ENCODE data around the gene MEIS2. TPM values are rescaled to one million over a fixed set of nuclear protein-coding genes. Genes with fewer than 3 reads are reported as not detected.
A peak's percentile ranks its signal among the peaks of the same experiment; 100 is the strongest.

Gene MEIS2
- total and polyA plus RNA-seq, 2 of the 13 experiments (the other 11 are each of a cell fraction or from before 2014, with no cell fraction given): 10.7 to 12.4 TPM

GRCh38 chr15:36944442-36944841, 155.9 kb downstream of the MEIS2 start:
- Histone ChIP-seq H3K4me3 (replicated peaks in 1 of 3; ENCODE audit: insufficient read depth in 1 of 3, low read depth in 2 of 3, low read length in 3 of 3) (no peak overlapping the region), H3K27ac (ENCODE audit: extremely low read length, insufficient read depth, low read length) (no peak overlapping the region), H3K79me2 (ENCODE audit: insufficient read depth, low read length) (no peaks in the 10 kb centered on the region), H3K4me1 (ENCODE audit: insufficient read depth, low read length) (peaks cover 13% of the 10 kb centered on the region), H4K20me1 (ENCODE audit: insufficient read depth, low read length) (no peaks in the 10 kb centered on the region), H3K27me3 (ENCODE audit: control insufficient read depth in 1 of 2, insufficient read depth in 2 of 2, low read length in 2 of 2) (no peaks in the 10 kb centered on the region), H2AFZ (ENCODE audit: low read length) (no peak overlapping the region), H3K36me3 (replicated peaks in 1 of 2; ENCODE audit: control insufficient read depth in 1 of 2, insufficient read depth in 2 of 2, low read length in 2 of 2) (peaks cover 0 to 2% of the 10 kb centered on the region in 2 experiments; a peak in 4 of 5 replicates), H3K4me2 (ENCODE audit: low read depth, low read length) (no peak overlapping the region), H3K9me3 (ENCODE audit: low read length) (no peaks in the 10 kb centered on the region), H3K9ac (ENCODE audit: insufficient read depth, low read depth, low read length) (no peak overlapping the region)
- ATAC-seq (no peak), DNase-seq (ENCODE audit: low spot score) (no peak), FAIRE-seq (no peak)
- CTCF ChIA-PET (ENCODE audit: low intra/inter-chr PET ratio, low total read pairs): no interaction called here
- WGBS (ENCODE audit: low lambda C conversion rate): 94% methylated on average over 6 of the region's 6 CpGs
- POLR2A ChIA-PET: no interaction called here
- in situ Hi-C loops (cut with HindIII; ENCODE audit: extremely low pct_ligation_motif_present, low pct_unique_long_range_greater_than_20kb): no loop called here
- TF ChIP-seq ZNF615 (CRISPR knock-in tag; IDR thresholded peaks at IDR 0.05; ENCODE audit: borderline replicate concordance) (no peak), ZFP41 (CRISPR knock-in tag; IDR thresholded peaks at IDR 0.05; ENCODE audit: borderline replicate concordance) (no peak), ZBTB8A (CRISPR knock-in tag; IDR thresholded peaks at IDR 0.05; ENCODE audit: borderline replicate concordance, low read depth) (no peak), MAFF (IDR thresholded peaks at IDR 0.05; ENCODE audit: low read depth, low read length) (peak; percentile 29; the same call in 1 of the 2 replicates), CREB1 (IDR thresholded peaks at IDR 0.05) (no peak), CREB1 (CRISPR knock-in tag; IDR thresholded peaks at IDR 0.05) (no peak), MAFK (conservative IDR thresholded peaks at IDR 0.05 in 1 of 2, IDR thresholded peaks at IDR 0.05 in 1 of 2; ENCODE audit: low read length in 2 of 2) (peak in 1 of 2 experiments; percentile 54; a peak in 1 of 4 replicates)
- BruUV-seq (replicated peaks): no TSS peak
- intact Hi-C loops (cut with micrococcal nuclease; ENCODE audit: unreplicated experiment): no loop called here

- H3K4me2 ChIP-seq (ENCODE audit: low read depth, low read length): no peak overlapping the region
- WGBS (ENCODE audit: low lambda C conversion rate): 90% methylated on average over 6 of the region's 6 CpGs
- no peak for FAIRE-seq
- CTCF ChIA-PET (ENCODE audit: low intra/inter-chr PET ratio, low total read pairs): no interaction called here
- in situ Hi-C loops (cut with HindIII; ENCODE audit: extremely low pct_ligation_motif_present, low pct_unique_long_range_greater_than_20kb): no loop called here
- peaks cover 13% of the 10 kb centered on the region for H3K4me1 ChIP-seq (ENCODE audit: insufficient read depth, low read length)
- H3K9me3 ChIP-seq (ENCODE audit: low read length): no peaks in the 10 kb centered on the region
- peaks cover 0 to 2% of the 10 kb centered on the region in 2 experiments; a peak in 4 of 5 replicates for H3K36me3 ChIP-seq (replicated peaks in 1 of 2; ENCODE audit: control insufficient read depth in 1 of 2, insufficient read depth in 2 of 2, low read length in 2 of 2)
- no peak overlapping the region for H2AFZ ChIP-seq (ENCODE audit: low read length)
- intact Hi-C loops (cut with micrococcal nuclease; ENCODE audit: unreplicated experiment): no loop called here
- no peaks in the 10 kb centered on the region for H3K27me3 ChIP-seq (ENCODE audit: control insufficient read depth in 1 of 2, insufficient read depth in 2 of 2, low read length in 2 of 2)
- POLR2A ChIA-PET: no interaction called here
- no peak overlapping the region for H3K9ac ChIP-seq (ENCODE audit: insufficient read depth, low read depth, low read length)
- no peaks in the 10 kb centered on the region for H4K20me1 ChIP-seq (ENCODE audit: insufficient read depth, low read length)
- ATAC-seq: no peak
- BruUV-seq (replicated peaks): no TSS peak
- DNase-seq (ENCODE audit: low spot score): no peak
- no peaks in the 10 kb centered on the region for H3K79me2 ChIP-seq (ENCODE audit: insufficient read depth, low read length)
- no peak overlapping the region for H3K4me3 ChIP-seq (replicated peaks in 1 of 3; ENCODE audit: insufficient read depth in 1 of 3, low read depth in 2 of 3, low read length in 3 of 3)
- no peak overlapping the region for H3K27ac ChIP-seq (ENCODE audit: extremely low read length, insufficient read depth, low read length)
- TF ChIP-seq ZNF446 (CRISPR knock-in tag; IDR thresholded peaks at IDR 0.05) (no peak), ZBTB7B (CRISPR knock-in tag; IDR thresholded peaks at IDR 0.05) (no peak), ZSCAN20 (CRISPR knock-in tag; IDR thresholded peaks at IDR 0.05; ENCODE audit: borderline replicate concordance) (no peak), GRHL1 (CRISPR knock-in tag; conservative IDR thresholded peaks at IDR 0.05) (no peak), ZNF816 (CRISPR knock-in tag; IDR thresholded peaks at IDR 0.05; ENCODE audit: borderline replicate concordance) (no peak), TRAFD1 (CRISPR knock-in tag; IDR thresholded peaks at IDR 0.05; ENCODE audit: borderline replicate concordance) (no peak), ZNF17 (CRISPR knock-in tag; IDR thresholded peaks at IDR 0.05) (no peak), ZNF619 (CRISPR knock-in tag; IDR thresholded peaks at IDR 0.05) (no peak)
Observed at GRCh38 chr15:36943508-36944361, 156.6 kb downstream of the MEIS2 start.

Data from HepG2 (cell line).